GM12891 (cell line): ENCODE results near the gene UNC13B.
"Not testable (repeated sequence)": the region's sequence is repeated elsewhere in the genome, so short reads cannot be mapped to it uniquely, and the experiment has no call there.

Experiments used
- DNase-seq: peaks from one replicate; pipeline ENCODE4 v3.0.0; 2011; ENCODE audit warnings: low spot score; ENCODE audit not compliant: insufficient read length
- FAIRE-seq: peaks from 2 replicates; lab custom pipeline; 2011; peaks lifted over from hg19 to GRCh38; lab: Jason Lieb, UNC
- PAX5 ChIP-seq: IDR thresholded peaks from 2 replicates; pipeline ENCODE4 v1.6.1; 2011; ENCODE audit warnings: low read length, moderate library complexity, mild to moderate bottlenecking; ENCODE audit not compliant: insufficient read depth, severe bottlenecking
- POLR2A ChIP-seq: IDR thresholded peaks from 2 replicates; pipeline ENCODE4 v1.6.1; 2011; ENCODE audit warnings: low read depth, low read length, control low read depth
- POLR2AphosphoS5 ChIP-seq: IDR thresholded peaks from 2 replicates; pipeline ENCODE4 v1.6.1; 2011; ENCODE audit warnings: low read depth, low read length, control low read depth
- POU2F2 ChIP-seq: IDR thresholded peaks from 2 replicates; pipeline ENCODE4 v1.6.1; 2011; ENCODE audit warnings: low read depth, mild to moderate bottlenecking, control low read depth, low read length, moderate library complexity
- SPI1 ChIP-seq: IDR thresholded peaks from 2 replicates; pipeline ENCODE4 v1.6.1; 2011; ENCODE audit warnings: low read depth, low read length, control low read depth
- TAF1 ChIP-seq: IDR thresholded peaks from 2 replicates; pipeline ENCODE4 v1.6.1; 2011; ENCODE audit warnings: low read depth, low read length, control low read depth

The UNC13B gene

DNA sequence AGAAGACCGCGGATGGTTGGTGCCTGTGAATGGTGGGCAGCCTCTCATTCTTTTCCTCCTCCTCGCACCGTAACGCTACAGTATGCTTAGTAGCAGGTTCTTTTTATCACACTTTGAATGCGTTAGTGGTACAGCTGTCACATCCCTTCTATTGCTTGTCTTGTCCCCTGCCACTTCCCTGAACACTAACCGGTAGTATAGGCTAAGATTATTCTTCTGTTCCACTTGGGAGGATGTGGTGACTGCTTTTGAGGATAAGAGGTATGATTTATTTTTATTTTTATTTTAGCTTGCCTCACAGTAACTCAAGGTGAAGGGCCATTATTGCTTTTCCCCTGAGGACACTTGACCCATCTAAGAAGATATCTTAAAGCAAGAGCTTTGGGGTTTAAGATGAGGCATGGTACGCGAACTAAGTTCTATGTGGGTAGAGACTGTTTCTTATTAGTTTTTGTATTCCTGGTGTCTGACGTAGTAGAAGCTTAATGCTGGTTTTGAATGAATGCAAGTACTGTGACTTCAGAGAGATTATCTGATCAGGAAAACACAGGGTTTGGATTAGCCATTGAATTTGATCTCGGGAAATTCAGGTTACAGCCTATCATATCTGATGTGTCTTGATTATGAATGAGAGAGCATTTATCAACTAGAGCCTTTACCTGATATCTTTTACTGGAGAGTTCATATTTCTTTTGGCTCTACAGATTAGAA, 951 bp downstream of the UNC13B start:
- TF ChIP-seq POU2F2 (no peak), PAX5 (no peak), POLR2A (no peak), TAF1 (no peak), SPI1 (no peak), POLR2AphosphoS5 (no peak)
- FAIRE-seq (no peak), DNase-seq (no peak)

GRCh38 chr9:35163413-35163812, 1.6 kb downstream of the UNC13B start:
- FAIRE-seq (no peak), DNase-seq (no peak)
- TF ChIP-seq SPI1 = no peak
- TF ChIP-seq PAX5 = no peak
- no peak for TF ChIP-seq TAF1
- TF ChIP-seq POU2F2 = no peak
- TF ChIP-seq POLR2A = no peak
- TF ChIP-seq POLR2AphosphoS5 = no peak

DNA sequence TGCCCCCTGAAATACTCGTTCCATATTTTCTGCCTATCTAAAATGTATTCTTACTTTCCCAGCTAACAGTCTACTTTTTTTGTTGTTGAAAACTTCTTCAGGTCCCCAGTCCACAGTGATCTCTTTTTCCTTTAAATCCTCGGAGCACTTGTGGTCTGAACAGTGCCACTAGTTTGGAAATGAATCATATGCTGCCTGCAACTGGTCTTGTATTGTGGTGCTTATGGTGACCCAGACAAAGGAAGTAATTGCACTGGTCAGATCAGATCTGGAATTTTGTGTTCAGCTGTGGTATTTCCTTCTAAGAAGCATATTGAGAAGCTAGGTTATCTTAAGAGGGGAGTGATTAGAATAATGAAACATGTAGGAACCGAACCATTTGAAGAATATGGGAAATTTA, 2.9 kb downstream of the UNC13B start:
- DNase-seq (no peak), FAIRE-seq (no peak)
- no peak for TF ChIP-seq POLR2AphosphoS5
- TF ChIP-seq TAF1 = no peak
- TF ChIP-seq POLR2A = no peak
- TF ChIP-seq SPI1 = no peak
- TF ChIP-seq PAX5 = no peak
- no peak for TF ChIP-seq POU2F2

- DNase-seq, FAIRE-seq: not testable (repeated sequence)
These were observed 5.6 kb downstream of the UNC13B start for GRCh38 chr9:35167429-35167828.

- no peak for FAIRE-seq
- no peak for DNase-seq
- no peak for TF ChIP-seq POLR2A
- no peak for TF ChIP-seq SPI1
- no peak for TF ChIP-seq POLR2AphosphoS5
- TF ChIP-seq TAF1 = no peak
- no peak for TF ChIP-seq PAX5
- no peak for TF ChIP-seq POU2F2
These were observed 7.2 kb downstream of the UNC13B start for GRCh38 chr9:35168963-35169362.

- TF ChIP-seq POLR2AphosphoS5 (no peak), POLR2A (no peak), PAX5 (no peak), TAF1 (no peak), SPI1 (no peak)
- no peak for DNase-seq
- FAIRE-seq = no peak
These were observed 11.1 kb downstream of the UNC13B start for GRCh38 chr9:35172878-35173277.

GRCh38 chr9:35177520-35177919, 15.7 kb downstream of the UNC13B start:
- FAIRE-seq (no peak), DNase-seq (no peak)
- TF ChIP-seq TAF1 (no peak), POU2F2 (no peak), POLR2AphosphoS5 (no peak), POLR2A (no peak), PAX5 (no peak), SPI1 (no peak)

- no peak for DNase-seq
- no peak for FAIRE-seq
- TF ChIP-seq POLR2A = no peak
- TF ChIP-seq POLR2AphosphoS5 = no peak
- no peak for TF ChIP-seq SPI1
- TF ChIP-seq POU2F2 = no peak
- TF ChIP-seq TAF1 = no peak
- no peak for TF ChIP-seq PAX5
These were observed 17.8 kb downstream of the UNC13B start for GRCh38 chr9:35179347-35180280.

- FAIRE-seq = no peak
- DNase-seq = no peak
- no peak for TF ChIP-seq POLR2AphosphoS5
- no peak for TF ChIP-seq PAX5
- no peak for TF ChIP-seq SPI1
- TF ChIP-seq POLR2A = no peak
- no peak for TF ChIP-seq TAF1
- no peak for TF ChIP-seq POU2F2
These were observed 19.0 kb downstream of the UNC13B start for GRCh38 chr9:35180801-35181200.

GRCh38 chr9:35182401-35182800, 20.6 kb downstream of the UNC13B start:
- not testable (repeated sequence) for DNase-seq, FAIRE-seq

GRCh38 chr9:35182996-35183754, 21.4 kb downstream of the UNC13B start:
- FAIRE-seq = not testable (repeated sequence)

DNA sequence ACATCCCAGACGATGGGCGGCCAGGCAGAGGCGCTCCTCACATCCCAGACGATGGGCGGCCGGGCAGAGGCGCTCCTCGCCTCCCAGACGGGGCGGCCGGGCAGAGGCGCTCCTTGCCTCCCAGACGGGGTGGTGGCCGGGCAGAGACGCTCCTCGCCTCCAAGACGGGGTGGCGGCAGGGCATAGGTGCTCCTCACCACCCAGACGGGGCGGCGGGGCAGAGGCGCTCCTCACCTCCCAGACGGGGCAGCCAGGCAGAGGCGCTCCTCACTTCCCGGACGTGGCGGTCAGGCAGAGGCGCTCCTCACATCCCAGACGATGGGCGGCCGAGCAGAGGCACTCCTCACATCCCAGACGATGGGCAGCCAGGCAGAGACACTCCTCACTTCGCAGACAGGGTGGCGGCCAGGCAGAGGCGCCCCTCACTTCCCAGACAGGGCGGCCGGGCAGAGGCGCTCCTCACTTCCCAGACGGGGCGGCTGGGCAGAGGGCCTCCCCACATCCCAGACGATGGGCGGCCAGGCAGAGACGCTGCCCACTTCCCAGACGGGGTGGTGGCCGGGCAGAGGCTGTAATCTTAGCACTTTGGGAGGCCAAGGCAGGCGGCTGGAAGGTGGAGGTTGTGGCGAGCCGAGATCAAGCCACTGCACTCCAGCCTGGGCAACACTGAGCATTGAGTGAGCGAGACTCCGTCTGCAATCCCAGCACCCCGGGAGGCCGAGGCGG, 22.1 kb downstream of the UNC13B start:
- FAIRE-seq, DNase-seq: not testable (repeated sequence)

More at GRCh38 chr9:35182996-35183754, 21.4 kb downstream of the UNC13B start:
- DNase-seq = not testable (repeated sequence)
